NCI-H510A treated with DMSO at 0.1 percent for 48 hours (cell line): Measurements from ENCODE around the gene CARS1.
A peak's percentile ranks its signal among the peaks of the same experiment; 100 is the strongest.

ENCODE experiments used
- DNase-seq: peaks from one replicate; lab custom pipeline; 2025; lab: John Stamatoyannopoulos, UW

CARS1 gene

GRCh38 chr11:3058753-3059664 lies 1.8 kb upstream of the CARS1 start:
- DNase-seq, result no peak

GRCh38 chr11:3056296-3057068 lies 741 bp downstream of the CARS1 start:
- DNase-seq, result no peak

- no peak for DNase-seq
Measured at GRCh38 chr11:3055891-3056290, 1.3 kb downstream of the CARS1 start.

- DNase-seq, result no peak
Measured at GRCh38 chr11:3052567-3052966, 4.7 kb downstream of the CARS1 start.

- no peak for DNase-seq
Measured at GRCh38 chr11:3052109-3052479, 5.1 kb downstream of the CARS1 start.

- DNase-seq, result no peak
Measured at GRCh38 chr11:3051196-3052108, 5.8 kb downstream of the CARS1 start.

GRCh38 chr11:3050386-3051195 lies 6.6 kb downstream of the CARS1 start:
- no peak for DNase-seq

- peak; percentile 43 for DNase-seq
Measured at GRCh38 chr11:3049430-3050243, 7.6 kb downstream of the CARS1 start.

GRCh38 chr11:3047637-3048036 lies 9.6 kb downstream of the CARS1 start:
- no peak for DNase-seq

- DNase-seq, result no peak
Measured at GRCh38 chr11:3046641-3047040, 10.6 kb downstream of the CARS1 start.

GRCh38 chr11:3046190-3046589 lies 11.0 kb downstream of the CARS1 start:
- DNase-seq, result no peak

GRCh38 chr11:3044915-3045314 lies 12.3 kb downstream of the CARS1 start:
- no peak for DNase-seq

- no peak for DNase-seq
Measured at GRCh38 chr11:3044004-3044403, 13.2 kb downstream of the CARS1 start.

- DNase-seq, result no peak
Measured at GRCh38 chr11:3043315-3043871, 13.8 kb downstream of the CARS1 start.

- DNase-seq, result no peak
Measured at GRCh38 chr11:3042496-3043314, 14.5 kb downstream of the CARS1 start.

- DNase-seq, result no peak
Measured at GRCh38 chr11:3041699-3042441, 15.4 kb downstream of the CARS1 start.

- no peak for DNase-seq
Measured at GRCh38 chr11:3040881-3041280, 16.3 kb downstream of the CARS1 start.

- no peak for DNase-seq
Measured at GRCh38 chr11:3037945-3038271, 19.3 kb downstream of the CARS1 start.
